Common myeloid progenitor, CD34-positive (primary cell): ENCODE measurements around the gene SORBS2.

Experiments used
- CTCF ChIA-PET: fragments of 350-600 bp; sonication (Branson Sonifier 250); formaldehyde crosslinking; loops from one replicate; lab custom pipeline; 2021; ENCODE audit warnings: antibody characterized with exemption; lab: Charles Lee
- POLR2A ChIA-PET: fragments of 350-600 bp; sonication (Branson Sonifier 250); formaldehyde crosslinking; loops from one replicate; lab custom pipeline; 2021; ENCODE audit warnings: antibody characterized with exemption; lab: Charles Lee
- DNase-seq, 3 donors: peaks; one replicate each; pipeline versions ENCODE4 v3.0.0 to v3.0.0-alpha.2; 2013
- H3K27ac ChIP-seq, 2 experiments: 1 replicate in 1 of 2; 2 replicates in 1 of 2; pipeline ENCODE4 v1.7.0; 2013; ENCODE audit warnings: inconsistent platforms in 2 of 2, low read length in 2 of 2, mild to moderate bottlenecking in 2 of 2, low read depth in 1 of 2, moderate library complexity in 1 of 2; ENCODE audit not compliant: severe bottlenecking in 2 of 2, insufficient read depth in 1 of 2, poor library complexity in 1 of 2
- H3K27me3 ChIP-seq, 5 experiments: replicated peaks in 2 of 5; 1 replicate in 3 of 5; 2 replicates in 2 of 5; pipeline versions ENCODE4 v1.6.1 to v1.7.0; 2013; ENCODE audit warnings: low read length in 4 of 5, mild to moderate bottlenecking in 2 of 5, moderate library complexity in 2 of 5, inconsistent platforms in 1 of 5; ENCODE audit not compliant: insufficient read depth in 5 of 5, control insufficient read depth in 4 of 5
- H3K36me3 ChIP-seq, 4 experiments: 1 replicate in 2 of 4; 2 replicates in 2 of 4; pipeline versions ENCODE4 v1.6.1 to v1.7.0; 2013; ENCODE audit warnings: low read length in 3 of 4, control low read depth in 1 of 4, mild to moderate bottlenecking in 1 of 4; ENCODE audit not compliant: control insufficient read depth in 4 of 4, insufficient read depth in 4 of 4
- H3K4me1 ChIP-seq, 4 experiments: 1 replicate in 3 of 4; 2 replicates in 1 of 4; pipeline versions ENCODE4 v1.6.1 to v1.7.1; 2013; ENCODE audit warnings: low read length in 3 of 4, mild to moderate bottlenecking in 3 of 4, control low read depth in 1 of 4, inconsistent platforms in 1 of 4, moderate library complexity in 1 of 4; ENCODE audit not compliant: control insufficient read depth in 4 of 4, insufficient read depth in 4 of 4; ENCODE audit errors: control extremely low read depth in 1 of 4
- H3K4me3 ChIP-seq, 7 experiments: 1 replicate in 4 of 7; 2 replicates in 3 of 7; pipeline versions ENCODE4 v1.5.1 to v1.7.0; 2013; ENCODE audit warnings: mild to moderate bottlenecking in 7 of 7, low read length in 6 of 7, moderate library complexity in 6 of 7, inconsistent platforms in 2 of 7, low read depth in 2 of 7, control low read depth in 1 of 7; ENCODE audit not compliant: insufficient read depth in 4 of 7, control insufficient read depth in 1 of 7; ENCODE audit errors: extremely low read depth in 1 of 7
- H3K9me3 ChIP-seq, 5 experiments: 1 replicate in 4 of 5; 2 replicates in 1 of 5; pipeline versions ENCODE4 v1.6.1 to v1.7.1; 2013; ENCODE audit warnings: low read length in 4 of 5, mild to moderate bottlenecking in 2 of 5, inconsistent platforms in 1 of 5, low read depth in 1 of 5, moderate library complexity in 1 of 5; ENCODE audit not compliant: control insufficient read depth in 4 of 5, insufficient read depth in 2 of 5; ENCODE audit errors: control extremely low read depth in 1 of 5
- WGBS: methylation state at CpG from one replicate; pipeline ENCODE4 v1.1.5; 2013; ENCODE audit not compliant: insufficient coverage; 5-methylcytosine and 5-hydroxymethylcytosine counted together

The SORBS2 gene

GRCh38 chr4:185758807-185759206, 53.2 kb downstream of the SORBS2 start:
- H3K4me1 ChIP-seq, result no peaks in the 10 kb centered on the region
- POLR2A ChIA-PET, result no interaction called here
- 75% methylated on average over 2 of the region's 2 CpGs for WGBS

GRCh38 chr4:185755451-185755850, 56.5 kb downstream of the SORBS2 start:
- peaks cover 0 to 2% (median 0%) of the 10 kb centered on the region in 5 experiments for H3K9me3 ChIP-seq
- POLR2A ChIA-PET, result no interaction called here
- no peaks in the 10 kb centered on the region for H3K36me3 ChIP-seq
- H3K4me3 ChIP-seq, result no peak overlapping the region
- no peak overlapping the region for H3K27ac ChIP-seq
- no peak for DNase-seq
- H3K4me1 ChIP-seq, result no peaks in the 10 kb centered on the region
- CTCF ChIA-PET, result no interaction called here
- peaks cover 0 to 3% (median 0%) of the 10 kb centered on the region in 5 experiments for H3K27me3 ChIP-seq

More at GRCh38 chr4:185758807-185759206, 53.2 kb downstream of the SORBS2 start:
- no peak for DNase-seq
- CTCF ChIA-PET, result no interaction called here
- Histone ChIP-seq H3K4me3 (no peak overlapping the region), H3K27me3 (no peaks in the 10 kb centered on the region), H3K27ac (no peak overlapping the region), H3K9me3 (peaks cover 0 to 2% (median 0%) of the 10 kb centered on the region in 5 experiments), H3K36me3 (no peaks in the 10 kb centered on the region)

- Histone ChIP-seq H3K27ac (no peak overlapping the region), H3K4me1 (no peaks in the 10 kb centered on the region), H3K27me3 (peaks cover 0 to 3% (median 0%) of the 10 kb centered on the region in 5 experiments), H3K36me3 (no peaks in the 10 kb centered on the region), H3K4me3 (no peak overlapping the region), H3K9me3 (peaks cover 0 to 2% (median 0%) of the 10 kb centered on the region in 5 experiments)
- ChIA-PET CTCF (no interaction called here), POLR2A (no interaction called here)
- no peak for DNase-seq
- 85% methylated on average over 3 of the region's 3 CpGs for WGBS
Measured at GRCh38 chr4:185754961-185755360, 57.0 kb downstream of the SORBS2 start.

- ChIA-PET CTCF (no interaction called here), POLR2A (no interaction called here)
- Histone ChIP-seq H3K4me1 (no peaks in the 10 kb centered on the region), H3K27me3 (peaks cover 0 to 5% (median 0%) of the 10 kb centered on the region in 5 experiments), H3K4me3 (no peak overlapping the region), H3K27ac (no peak overlapping the region), H3K36me3 (no peaks in the 10 kb centered on the region), H3K9me3 (peaks cover 0 to 2% (median 0%) of the 10 kb centered on the region in 5 experiments)
- no peak for DNase-seq
- 24% methylated on average over 3 of the region's 5 CpGs for WGBS
Measured at GRCh38 chr4:185752872-185753271, 59.1 kb downstream of the SORBS2 start.

- Histone ChIP-seq H3K27me3 (peaks cover 0 to 5% (median 0%) of the 10 kb centered on the region in 5 experiments), H3K4me1 (no peaks in the 10 kb centered on the region), H3K36me3 (no peaks in the 10 kb centered on the region), H3K4me3 (no peak overlapping the region), H3K27ac (no peak overlapping the region), H3K9me3 (peaks cover 0 to 2% (median 0%) of the 10 kb centered on the region in 5 experiments)
- DNase-seq, result no peak
- ChIA-PET POLR2A (no interaction called here), CTCF (no interaction called here)
- 100% methylated on average over 4 of the region's 5 CpGs for WGBS
Measured at GRCh38 chr4:185749858-185750257, 62.1 kb downstream of the SORBS2 start.

GRCh38 chr4:185748901-185749390, 63.0 kb downstream of the SORBS2 start:
- no peaks in the 10 kb centered on the region for H3K4me1 ChIP-seq
- H3K27ac ChIP-seq, result no peak overlapping the region
- ChIA-PET CTCF (interaction anchor here (0.8 kb wide), 1 partner anchor 37 kb away, joined by 3 read pairs; no protein-coding TSS in a partner anchor), POLR2A (no interaction called here)
- peaks cover 0 to 5% (median 0%) of the 10 kb centered on the region in 5 experiments for H3K27me3 ChIP-seq
- peaks cover 0 to 2% (median 0%) of the 10 kb centered on the region in 5 experiments for H3K9me3 ChIP-seq
- no peak for DNase-seq
- H3K4me3 ChIP-seq, result no peak overlapping the region
- WGBS, result 94% methylated on average over 3 of the region's 3 CpGs
- H3K36me3 ChIP-seq, result no peaks in the 10 kb centered on the region

GRCh38 chr4:185745891-185746290, 66.1 kb downstream of the SORBS2 start:
- Histone ChIP-seq H3K4me1 (peaks cover 0 to 12% (median 3%) of the 10 kb centered on the region in 4 experiments), H3K36me3 (no peaks in the 10 kb centered on the region), H3K4me3 (no peak overlapping the region), H3K27ac (no peak overlapping the region), H3K9me3 (no peaks in the 10 kb centered on the region), H3K27me3 (peaks cover 0 to 5% (median 0%) of the 10 kb centered on the region in 5 experiments)
- POLR2A ChIA-PET, result no interaction called here
- 96% methylated on average over 7 of the region's 9 CpGs for WGBS
- no peak for DNase-seq
- CTCF ChIA-PET, result no interaction called here
